SU-DHL-6 (cell line): ENCODE measurements around the gene PSMC3IP.

ENCODE experiments used
- H2AFZ ChIP-seq: fragments of 200-600 bp; sonication (generic); 2 replicates; pipeline ENCODE4 v1.6.1; 2014; ENCODE audit warnings: low read depth, mild to moderate bottlenecking, moderate library complexity, mixed read lengths, antibody characterized with exemption, low read length; ENCODE audit not compliant: severe bottlenecking
- H3F3A ChIP-seq: fragments of 200-600 bp; shearing (Covaris generic); 2 replicates; pipeline ENCODE4 v1.6.0; 2016; ENCODE audit warnings: antibody characterized with exemption, mild to moderate bottlenecking; ENCODE audit not compliant: insufficient read depth
- H3K27ac ChIP-seq: fragments of 200-600 bp; sonication (generic); 2 replicates; pipeline ENCODE4 v1.5.1; 2016; ENCODE audit warnings: low read depth, mild to moderate bottlenecking, low read length, moderate library complexity, mixed read lengths
- H3K27me3 ChIP-seq: fragments of 200-600 bp; sonication (generic), shearing (Covaris generic); 2 replicates; pipeline ENCODE4 v1.6.0; 2014; ENCODE audit warnings: mild to moderate bottlenecking, low read length
- H3K36me3 ChIP-seq: fragments of 200-600 bp; sonication (generic); 2 replicates; pipeline ENCODE4 v1.6.1; 2014; ENCODE audit warnings: mild to moderate bottlenecking, low read length, mixed read lengths
- H3K4me2 ChIP-seq: fragments of 300-600, 200-600 bp; shearing (Covaris generic), sonication (generic); 2 replicates; pipeline ENCODE4 v1.6.0; 2014; ENCODE audit warnings: low read length, low read depth, mild to moderate bottlenecking; ENCODE audit not compliant: poor library complexity, severe bottlenecking
- H3K4me3 ChIP-seq: fragments of 200-600 bp; sonication (generic); 2 replicates; pipeline ENCODE4 v1.5.1; 2014; ENCODE audit warnings: antibody characterized with exemption, low read length, mild to moderate bottlenecking, mixed read lengths; ENCODE audit not compliant: insufficient read depth, poor library complexity, severe bottlenecking
- H3K79me2 ChIP-seq: fragments of 200-600 bp; sonication (generic); 2 replicates; pipeline ENCODE4 v1.6.1; 2014; ENCODE audit warnings: mild to moderate bottlenecking, low read length, moderate library complexity; ENCODE audit not compliant: insufficient read depth
- H3K9ac ChIP-seq: fragments of 200-600 bp; sonication (generic); 2 replicates; pipeline ENCODE4 v1.7.0; 2014; ENCODE audit warnings: mild to moderate bottlenecking, low read length
- H3K9me2 ChIP-seq: fragments of 200-600 bp; sonication (generic); replicated peaks from 2 replicates; pipeline ENCODE4 v1.6.1; 2014; ENCODE audit warnings: low read length; ENCODE audit not compliant: insufficient read depth
- H3K9me3 ChIP-seq: fragments of 200-600 bp; sonication (generic); 2 replicates; pipeline ENCODE4 v1.6.1; 2014; ENCODE audit warnings: low read length, mixed read lengths; ENCODE audit not compliant: insufficient read depth
- H4K20me1 ChIP-seq: fragments of 200-600 bp; sonication (generic); 2 replicates; pipeline ENCODE4 v1.6.1; 2014; ENCODE audit warnings: low read depth, mild to moderate bottlenecking, antibody characterized with exemption, low read length, moderate library complexity, mixed read lengths
- CTCF ChIP-seq: fragments of 200-600 bp; sonication (generic); IDR thresholded peaks from one replicate; pipeline ENCODE4 v1.5.1; 2017; ENCODE audit warnings: antibody characterized with exemption, mild to moderate bottlenecking, low read length, moderate library complexity; ENCODE audit not compliant: insufficient read depth, poor library complexity, severe bottlenecking
- EZH2phosphoT487 ChIP-seq: fragments of 200-600 bp; sonication (generic), shearing (Covaris generic); conservative IDR thresholded peaks from 2 replicates; pipeline ENCODE4 v1.6.1; 2018; ENCODE audit warnings: mild to moderate bottlenecking, antibody characterized with exemption, low read length, moderate library complexity, mixed read lengths

The PSMC3IP gene

GRCh38 chr17:42598905-42599304 is 21.4 kb upstream of the PSMC3IP start:
- H3F3A ChIP-seq = no peaks in the 10 kb centered on the region
- H3K9me2 ChIP-seq = no peaks in the 10 kb centered on the region
- no peak overlapping the region for H3K4me3 ChIP-seq
- H3K4me2 ChIP-seq = no peak overlapping the region
- TF ChIP-seq EZH2phosphoT487 (no peak), CTCF (no peak)
- no peaks in the 10 kb centered on the region for H3K9me3 ChIP-seq
- no peaks in the 10 kb centered on the region for H3K36me3 ChIP-seq
- no peak overlapping the region for H3K9ac ChIP-seq
- peaks cover 49% of the 10 kb centered on the region for H3K79me2 ChIP-seq
- H3K27me3 ChIP-seq = no peaks in the 10 kb centered on the region
- no peak overlapping the region for H3K27ac ChIP-seq
- no peaks in the 10 kb centered on the region for H4K20me1 ChIP-seq
- no peak overlapping the region for H2AFZ ChIP-seq

- no peak overlapping the region for H3K4me3 ChIP-seq
- H3K9me2 ChIP-seq = no peaks in the 10 kb centered on the region
- H3F3A ChIP-seq = no peaks in the 10 kb centered on the region
- H2AFZ ChIP-seq = no peak overlapping the region
- no peak overlapping the region for H3K27ac ChIP-seq
- peaks cover 28% of the 10 kb centered on the region for H3K79me2 ChIP-seq
- no peaks in the 10 kb centered on the region for H3K27me3 ChIP-seq
- TF ChIP-seq EZH2phosphoT487 = no peak
- no peak for TF ChIP-seq CTCF
- no peaks in the 10 kb centered on the region for H4K20me1 ChIP-seq
- no peak overlapping the region for H3K4me2 ChIP-seq
- no peaks in the 10 kb centered on the region for H3K36me3 ChIP-seq
- no peak overlapping the region for H3K9ac ChIP-seq
- no peaks in the 10 kb centered on the region for H3K9me3 ChIP-seq
Observed at GRCh38 chr17:42596386-42596785, 18.9 kb upstream of the PSMC3IP start.

- H4K20me1 ChIP-seq = no peaks in the 10 kb centered on the region
- TF ChIP-seq CTCF (no peak), EZH2phosphoT487 (no peak)
- H3K9me2 ChIP-seq = no peaks in the 10 kb centered on the region
- H3F3A ChIP-seq = peaks cover 16% of the 10 kb centered on the region
- H3K79me2 ChIP-seq = 0 out of 2 replicates have a peak, but pooled peaks cover 1% of the 10 kb centered on the region
- H3K4me2 ChIP-seq = no peak overlapping the region
- H3K36me3 ChIP-seq = no peaks in the 10 kb centered on the region
- no peak overlapping the region for H3K27ac ChIP-seq
- no peak overlapping the region for H3K4me3 ChIP-seq
- no peak overlapping the region for H3K9ac ChIP-seq
- H3K27me3 ChIP-seq = no peaks in the 10 kb centered on the region
- no peaks in the 10 kb centered on the region for H3K9me3 ChIP-seq
- no peak overlapping the region for H2AFZ ChIP-seq
Observed at GRCh38 chr17:42591411-42591810, 13.9 kb upstream of the PSMC3IP start.
